DOHH2 (cell line): Measurements from ENCODE around the gene AKT2.

Source experiments
- H3F3A ChIP-seq: fragments of 200-600 bp; sonication (generic), shearing (Covaris generic); 2 replicates; pipeline ENCODE4 v1.6.0; 2016; ENCODE audit warnings: antibody characterized with exemption, mild to moderate bottlenecking; ENCODE audit not compliant: control insufficient read depth, insufficient read depth
- H3K27ac ChIP-seq: fragments of 200-600 bp; sonication (generic); 2 replicates; pipeline ENCODE4 v1.5.1; 2014; ENCODE audit warnings: low read depth, mild to moderate bottlenecking, low read length, moderate library complexity
- H3K27me3 ChIP-seq: fragments of 200-600 bp; sonication (generic); 2 replicates; pipeline ENCODE4 v1.6.1; 2014; ENCODE audit warnings: mild to moderate bottlenecking, low read length, mixed read lengths; ENCODE audit not compliant: control insufficient read depth
- H3K36me3 ChIP-seq: fragments of 200-600 bp; sonication (generic); 2 replicates; pipeline ENCODE4 v1.6.1; 2014; ENCODE audit warnings: mild to moderate bottlenecking, low read length, moderate library complexity, mixed read lengths; ENCODE audit not compliant: control insufficient read depth
- H3K4me1 ChIP-seq: fragments of 200-600 bp; sonication (generic); 2 replicates; pipeline ENCODE4 v1.6.1; 2014; ENCODE audit warnings: mild to moderate bottlenecking, low read length, mixed read lengths; ENCODE audit not compliant: control insufficient read depth
- H3K4me2 ChIP-seq: fragments of 200-600 bp; sonication (generic); 2 replicates; pipeline ENCODE4 v1.6.0; 2014; ENCODE audit warnings: mild to moderate bottlenecking, low read length, moderate library complexity
- H3K4me3 ChIP-seq: fragments of 200-600 bp; sonication (generic); 2 replicates; pipeline ENCODE4 v1.5.1; 2014; ENCODE audit warnings: mild to moderate bottlenecking, low read length, mixed read lengths
- H3K79me2 ChIP-seq: fragments of 200-600 bp; sonication (generic); 2 replicates; pipeline ENCODE4 v1.6.1; 2014; ENCODE audit warnings: mild to moderate bottlenecking, low read length, mixed read lengths; ENCODE audit not compliant: control insufficient read depth
- H3K9me2 ChIP-seq: fragments of 200-600 bp; sonication (generic); replicated peaks from 2 replicates; pipeline ENCODE4 v1.6.1; 2014; ENCODE audit warnings: mild to moderate bottlenecking, low read length, mixed read lengths; ENCODE audit not compliant: control insufficient read depth
- H3K9me3 ChIP-seq: fragments of 200-600 bp; sonication (generic); 2 replicates; pipeline ENCODE4 v1.6.1; 2014; ENCODE audit warnings: antibody characterized with exemption, low read length, mixed read lengths; ENCODE audit not compliant: control insufficient read depth, insufficient read depth
- H4K20me1 ChIP-seq: fragments of 200-600 bp; sonication (generic); 2 replicates; pipeline ENCODE4 v1.6.0; 2014; ENCODE audit warnings: low read depth, mild to moderate bottlenecking, antibody characterized with exemption, low read length, moderate library complexity; ENCODE audit not compliant: control insufficient read depth, insufficient read depth
- EZH2phosphoT487 ChIP-seq: fragments of 200-600 bp; sonication (generic); IDR thresholded peaks from 2 replicates; pipeline ENCODE4 v1.6.1; 2017; ENCODE audit warnings: borderline replicate concordance, mild to moderate bottlenecking, antibody characterized with exemption, low read length, moderate library complexity, mixed read lengths
- TF ChIP-seq, protein P1 (sequence below): fragments of 200-600 bp; sonication (generic); IDR thresholded peaks from one replicate; pipeline ENCODE4 v1.5.1; 2014; ENCODE audit warnings: antibody characterized with exemption, mild to moderate bottlenecking, low read depth, low read length; ENCODE audit not compliant: poor library complexity, severe bottlenecking

Gene AKT2

GRCh38 chr19:40255619-40256166, 29.5 kb downstream of the AKT2 start:
- no peaks in the 10 kb centered on the region for H3K27me3 ChIP-seq
- no peaks in the 10 kb centered on the region for H3K4me1 ChIP-seq
- no peak overlapping the region for H3K4me3 ChIP-seq
- H3K9me2 ChIP-seq: no peaks in the 10 kb centered on the region
- H3K36me3 ChIP-seq: peaks cover 46% of the 10 kb centered on the region
- no peaks in the 10 kb centered on the region for H4K20me1 ChIP-seq
- no peak overlapping the region for H3K4me2 ChIP-seq
- peaks cover 30% of the 10 kb centered on the region for H3K79me2 ChIP-seq
- peaks cover 3% of the 10 kb centered on the region; the same call in 1 of the 2 replicates for H3F3A ChIP-seq
- no peaks in the 10 kb centered on the region for H3K9me3 ChIP-seq
- no peak overlapping the region for H3K27ac ChIP-seq
- TF ChIP-seq EZH2phosphoT487: no peak
- TF ChIP-seq, protein P1, sequence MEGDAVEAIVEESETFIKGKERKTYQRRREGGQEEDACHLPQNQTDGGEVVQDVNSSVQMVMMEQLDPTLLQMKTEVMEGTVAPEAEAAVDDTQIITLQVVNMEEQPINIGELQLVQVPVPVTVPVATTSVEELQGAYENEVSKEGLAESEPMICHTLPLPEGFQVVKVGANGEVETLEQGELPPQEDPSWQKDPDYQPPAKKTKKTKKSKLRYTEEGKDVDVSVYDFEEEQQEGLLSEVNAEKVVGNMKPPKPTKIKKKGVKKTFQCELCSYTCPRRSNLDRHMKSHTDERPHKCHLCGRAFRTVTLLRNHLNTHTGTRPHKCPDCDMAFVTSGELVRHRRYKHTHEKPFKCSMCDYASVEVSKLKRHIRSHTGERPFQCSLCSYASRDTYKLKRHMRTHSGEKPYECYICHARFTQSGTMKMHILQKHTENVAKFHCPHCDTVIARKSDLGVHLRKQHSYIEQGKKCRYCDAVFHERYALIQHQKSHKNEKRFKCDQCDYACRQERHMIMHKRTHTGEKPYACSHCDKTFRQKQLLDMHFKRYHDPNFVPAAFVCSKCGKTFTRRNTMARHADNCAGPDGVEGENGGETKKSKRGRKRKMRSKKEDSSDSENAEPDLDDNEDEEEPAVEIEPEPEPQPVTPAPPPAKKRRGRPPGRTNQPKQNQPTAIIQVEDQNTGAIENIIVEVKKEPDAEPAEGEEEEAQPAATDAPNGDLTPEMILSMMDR: no peak

- peaks cover 46% of the 10 kb centered on the region for H3K36me3 ChIP-seq
- no peak overlapping the region for H3K4me3 ChIP-seq
- no peak overlapping the region for H3K4me2 ChIP-seq
- no peaks in the 10 kb centered on the region for H3K27me3 ChIP-seq
- no peaks in the 10 kb centered on the region for H4K20me1 ChIP-seq
- no peak for TF ChIP-seq EZH2phosphoT487
- TF ChIP-seq, protein P1: no peak
- no peaks in the 10 kb centered on the region for H3K9me3 ChIP-seq
- H3K4me1 ChIP-seq: no peaks in the 10 kb centered on the region
- peaks cover 26% of the 10 kb centered on the region for H3K79me2 ChIP-seq
- H3K27ac ChIP-seq: no peak overlapping the region
- peaks cover 3% of the 10 kb centered on the region; the same call in 1 of the 2 replicates for H3F3A ChIP-seq
- no peaks in the 10 kb centered on the region for H3K9me2 ChIP-seq
Measured at GRCh38 chr19:40254714-40255418, 30.3 kb downstream of the AKT2 start.

DNA sequence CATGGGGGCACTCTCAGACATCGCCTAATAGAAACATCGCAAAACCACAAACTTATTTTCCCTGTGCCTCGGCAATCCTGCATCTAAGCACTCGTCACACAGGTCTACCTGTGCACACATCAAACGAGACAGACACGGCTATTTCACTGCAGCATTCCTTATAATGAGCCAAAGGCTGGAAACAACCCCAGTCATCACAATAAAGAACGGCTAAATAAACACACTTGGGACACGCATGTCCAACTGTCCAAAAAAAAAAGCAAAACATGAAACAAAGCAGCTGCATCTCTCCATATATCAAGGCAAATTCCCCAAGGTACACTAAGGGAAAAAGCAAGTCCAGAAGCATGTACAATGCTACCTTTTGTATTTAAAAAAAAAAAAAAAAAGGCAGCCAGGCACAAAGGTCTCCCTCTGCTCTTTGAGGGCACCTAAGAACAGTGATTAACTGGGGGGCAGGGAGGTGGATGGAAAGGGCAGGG, 31.5 kb downstream of the AKT2 start:
- Histone ChIP-seq H3K4me3 (no peak overlapping the region), H3K4me1 (no peaks in the 10 kb centered on the region), H3F3A (no peaks in the 10 kb centered on the region), H3K27me3 (no peaks in the 10 kb centered on the region), H3K9me3 (no peaks in the 10 kb centered on the region), H3K79me2 (peaks cover 18% of the 10 kb centered on the region), H3K4me2 (no peak overlapping the region), H4K20me1 (no peaks in the 10 kb centered on the region), H3K36me3 (peaks cover 46% of the 10 kb centered on the region), H3K27ac (no peak overlapping the region), H3K9me2 (no peaks in the 10 kb centered on the region)
- TF ChIP-seq, protein P1: no peak
- no peak for TF ChIP-seq EZH2phosphoT487
